GM18909 (cell line): ENCODE data around the gene LYG1.
"Not testable (repeated sequence)": the region's sequence is repeated elsewhere in the genome, so short reads cannot be mapped to it uniquely, and the experiment has no call there.

Experiments
- ATAC-seq: cut with Tn5 transposase; IDR thresholded peaks from one replicate; pipeline ENCODE4 v1.9.1; 2021; ENCODE audit warnings: mild to moderate bottlenecking; ENCODE audit not compliant: unreplicated experiment, poor library complexity

Gene LYG1

DNA sequence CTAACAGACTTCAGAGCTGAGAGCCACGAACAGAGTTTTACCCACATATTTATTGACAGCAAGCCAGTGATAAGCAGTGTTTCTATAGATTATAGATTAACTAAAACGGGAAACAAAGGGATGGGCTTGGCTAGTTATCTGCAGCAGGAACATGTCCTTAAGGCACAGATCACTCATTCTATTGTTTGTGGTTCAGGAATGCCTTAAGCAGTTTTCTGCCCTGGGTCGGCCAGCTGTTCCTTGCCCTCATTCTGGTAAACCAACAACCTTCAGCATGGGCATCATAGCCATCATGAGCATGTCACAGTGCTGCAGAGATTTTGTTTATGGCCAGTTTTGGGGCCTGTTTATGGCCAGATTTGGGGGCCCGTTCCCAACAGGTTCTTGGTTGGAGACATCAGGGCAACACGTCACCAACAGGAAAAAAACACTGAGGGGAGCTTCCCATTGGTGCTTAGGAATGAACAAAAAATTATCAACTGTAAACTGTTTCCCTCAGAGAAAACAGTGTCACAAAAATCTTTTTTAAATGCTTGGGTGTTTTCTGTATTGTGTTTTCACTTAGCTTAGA lies 22.7 kb downstream of the LYG1 start:
- not testable (repeated sequence) for ATAC-seq

DNA sequence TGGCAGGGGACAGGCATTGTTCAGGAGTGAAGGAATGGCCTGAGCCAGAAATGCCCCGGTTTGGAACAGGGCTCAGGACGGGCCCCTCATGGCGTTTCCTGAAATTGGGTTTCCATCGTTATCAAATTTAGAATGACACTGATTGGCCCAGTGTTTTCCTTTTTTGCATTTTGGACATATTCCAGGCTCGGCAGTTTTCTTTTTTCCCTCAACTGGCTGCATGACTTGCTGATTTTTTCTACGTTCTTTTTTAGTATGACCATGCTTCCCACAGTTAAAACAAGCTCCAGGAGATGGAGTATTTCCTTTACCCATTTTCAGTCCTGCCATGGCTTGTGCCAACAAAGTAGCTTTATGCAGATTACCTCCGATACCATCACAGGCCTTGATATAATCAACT lies 25.1 kb downstream of the LYG1 start:
- ATAC-seq: no peak

DNA sequence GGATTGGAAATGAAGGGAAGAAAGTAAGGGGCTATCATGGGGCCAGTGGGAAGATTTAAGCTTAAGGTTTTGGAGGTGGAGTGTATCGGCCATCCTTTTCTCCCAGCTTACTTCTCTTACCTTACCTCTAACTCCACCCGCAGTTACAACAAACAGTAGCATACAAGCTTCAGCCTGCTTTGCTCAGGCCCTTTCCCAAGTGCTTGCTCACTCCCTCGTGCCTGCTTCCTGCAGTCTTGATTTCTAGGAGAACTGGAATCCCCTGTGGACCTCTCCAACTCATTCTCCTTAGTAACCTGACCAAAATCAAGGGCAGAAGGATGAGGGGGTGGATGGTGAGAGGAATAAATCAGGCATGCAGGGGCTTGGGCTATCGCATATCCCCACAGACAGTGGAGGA lies 39.8 kb downstream of the LYG1 start:
- no peak for ATAC-seq

- no peak for ATAC-seq
These were observed 40.8 kb downstream of the LYG1 start for GRCh38 chr2:99260184-99260583.

- ATAC-seq: no peak
These were observed 41.5 kb downstream of the LYG1 start for GRCh38 chr2:99259465-99259864.

GRCh38 chr2:99256677-99257076 lies 44.3 kb downstream of the LYG1 start:
- no peak for ATAC-seq

- no peak for ATAC-seq
These were observed 45.3 kb downstream of the LYG1 start, which contains the start of gene LYG2 for GRCh38 chr2:99255491-99256318. LYG2 (minus strand) TSS chr2:99255666; CDS start chr2:99254260, 1,406 bp downstream.

GRCh38 chr2:99249951-99250350 lies 51.0 kb downstream of the LYG1 start:
- ATAC-seq: no peak

- ATAC-seq: no peak
These were observed 58.8 kb downstream of the LYG1 start for GRCh38 chr2:99242151-99242550.

GRCh38 chr2:99240431-99240830 lies 60.6 kb downstream of the LYG1 start:
- ATAC-seq: no peak

GRCh38 chr2:99238599-99238998 lies 62.4 kb downstream of the LYG1 start:
- no peak for ATAC-seq
